GM19328 (cell line): ENCODE results near the gene GOLGA6A.
A peak's percentile ranks its signal among the peaks of the same experiment; 100 is the strongest.
"Not testable (repeated sequence)": the region's sequence is repeated elsewhere in the genome, so short reads cannot be mapped to it uniquely, and the experiment has no call there.

Experiments
- ATAC-seq: cut with Tn5 transposase; IDR thresholded peaks from one replicate; pipeline ENCODE4 v1.9.1; 2021; ENCODE audit warnings: mild to moderate bottlenecking, moderate library complexity; ENCODE audit not compliant: unreplicated experiment

The GOLGA6A gene

GRCh38 chr15:74108111-74108510, 25.8 kb upstream of the GOLGA6A start:
- ATAC-seq: no peak

GRCh38 chr15:74099963-74100733, 17.8 kb upstream of the GOLGA6A start:
- peak; percentile 84 for ATAC-seq

GRCh38 chr15:74096753-74097474, 14.6 kb upstream of the GOLGA6A start:
- not testable (repeated sequence) for ATAC-seq

GRCh38 chr15:74095610-74096009, 13.3 kb upstream of the GOLGA6A start:
- not testable (repeated sequence) for ATAC-seq

GRCh38 chr15:74094567-74094966, 12.2 kb upstream of the GOLGA6A start:
- not testable (repeated sequence) for ATAC-seq

- ATAC-seq: not testable (repeated sequence)
Measured at GRCh38 chr15:74075781-74076180, 6.6 kb downstream of the GOLGA6A start.

GRCh38 chr15:74072614-74073337, 9.6 kb downstream of the GOLGA6A start:
- not testable (repeated sequence) for ATAC-seq

GRCh38 chr15:74072132-74072531, 10.2 kb downstream of the GOLGA6A start:
- not testable (repeated sequence) for ATAC-seq

- not testable (repeated sequence) for ATAC-seq
Measured at GRCh38 chr15:74071645-74072044, 10.7 kb downstream of the GOLGA6A start.

- not testable (repeated sequence) for ATAC-seq
Measured at GRCh38 chr15:74065684-74066411, 16.5 kb downstream of the GOLGA6A start.

- ATAC-seq: not testable (repeated sequence)
Measured at GRCh38 chr15:74064822-74065221, 17.5 kb downstream of the GOLGA6A start.

- not testable (repeated sequence) for ATAC-seq
Measured at GRCh38 chr15:74064183-74064582, 18.2 kb downstream of the GOLGA6A start.

GRCh38 chr15:74063425-74064146, 18.8 kb downstream of the GOLGA6A start:
- ATAC-seq: not testable (repeated sequence)

- ATAC-seq: no peak
Measured at GRCh38 chr15:74062671-74063070, 19.7 kb downstream of the GOLGA6A start.

GRCh38 chr15:74062236-74062635, 20.1 kb downstream of the GOLGA6A start:
- no peak for ATAC-seq

GRCh38 chr15:74060251-74060650, 22.1 kb downstream of the GOLGA6A start:
- no peak for ATAC-seq

- not testable (repeated sequence) for ATAC-seq
Measured at GRCh38 chr15:74059050-74059833, 23.1 kb downstream of the GOLGA6A start.

GRCh38 chr15:74056330-74056729, 26.0 kb downstream of the GOLGA6A start:
- ATAC-seq: not testable (repeated sequence)

GRCh38 chr15:74055804-74056203, 26.5 kb downstream of the GOLGA6A start:
- no peak for ATAC-seq
